Fibroblast of pulmonary artery (primary cell): Measurements from ENCODE around the gene DOCK3.

Experiments used
- DNase-seq: peaks from one replicate; pipeline ENCODE4 v3.0.0-alpha.2; 2010; ENCODE audit warnings: low read depth
- H3K4me3 ChIP-seq: replicated peaks from 2 replicates; pipeline ENCODE4 v1.5.1; 2011; ENCODE audit warnings: low read depth, mild to moderate bottlenecking, control low read depth, low read length, moderate library complexity
- TF ChIP-seq, protein P1 (sequence below): IDR thresholded peaks from 2 replicates; pipeline ENCODE4 v1.5.1; 2011; ENCODE audit warnings: mild to moderate bottlenecking, control low read depth, low read length, inconsistent platforms; ENCODE audit errors: missing control alignments

The DOCK3 gene

DNA sequence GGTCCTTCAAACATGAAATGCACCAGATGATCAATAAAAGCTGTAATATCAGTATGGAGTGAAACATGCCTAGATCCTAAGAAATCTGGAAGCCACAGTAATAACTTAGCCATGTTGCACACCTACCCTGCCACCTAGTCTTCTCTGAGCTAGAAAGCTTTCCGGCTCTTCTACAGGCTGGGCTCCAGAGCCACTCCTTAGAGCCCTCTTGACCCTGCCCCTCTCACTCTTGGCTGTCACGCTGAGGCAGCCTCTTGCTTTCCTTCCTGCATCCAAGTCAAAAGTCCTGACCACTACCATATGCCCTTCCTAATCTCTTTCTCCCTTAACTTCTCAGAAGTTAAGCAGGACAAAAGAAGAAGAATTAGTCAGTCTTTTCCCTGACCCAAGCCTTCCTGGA lies 734.1 kb downstream of the DOCK3 start:
- TF ChIP-seq, protein P1, sequence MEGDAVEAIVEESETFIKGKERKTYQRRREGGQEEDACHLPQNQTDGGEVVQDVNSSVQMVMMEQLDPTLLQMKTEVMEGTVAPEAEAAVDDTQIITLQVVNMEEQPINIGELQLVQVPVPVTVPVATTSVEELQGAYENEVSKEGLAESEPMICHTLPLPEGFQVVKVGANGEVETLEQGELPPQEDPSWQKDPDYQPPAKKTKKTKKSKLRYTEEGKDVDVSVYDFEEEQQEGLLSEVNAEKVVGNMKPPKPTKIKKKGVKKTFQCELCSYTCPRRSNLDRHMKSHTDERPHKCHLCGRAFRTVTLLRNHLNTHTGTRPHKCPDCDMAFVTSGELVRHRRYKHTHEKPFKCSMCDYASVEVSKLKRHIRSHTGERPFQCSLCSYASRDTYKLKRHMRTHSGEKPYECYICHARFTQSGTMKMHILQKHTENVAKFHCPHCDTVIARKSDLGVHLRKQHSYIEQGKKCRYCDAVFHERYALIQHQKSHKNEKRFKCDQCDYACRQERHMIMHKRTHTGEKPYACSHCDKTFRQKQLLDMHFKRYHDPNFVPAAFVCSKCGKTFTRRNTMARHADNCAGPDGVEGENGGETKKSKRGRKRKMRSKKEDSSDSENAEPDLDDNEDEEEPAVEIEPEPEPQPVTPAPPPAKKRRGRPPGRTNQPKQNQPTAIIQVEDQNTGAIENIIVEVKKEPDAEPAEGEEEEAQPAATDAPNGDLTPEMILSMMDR = no peak
- no peak overlapping the region for H3K4me3 ChIP-seq
- no peak for DNase-seq

DNA sequence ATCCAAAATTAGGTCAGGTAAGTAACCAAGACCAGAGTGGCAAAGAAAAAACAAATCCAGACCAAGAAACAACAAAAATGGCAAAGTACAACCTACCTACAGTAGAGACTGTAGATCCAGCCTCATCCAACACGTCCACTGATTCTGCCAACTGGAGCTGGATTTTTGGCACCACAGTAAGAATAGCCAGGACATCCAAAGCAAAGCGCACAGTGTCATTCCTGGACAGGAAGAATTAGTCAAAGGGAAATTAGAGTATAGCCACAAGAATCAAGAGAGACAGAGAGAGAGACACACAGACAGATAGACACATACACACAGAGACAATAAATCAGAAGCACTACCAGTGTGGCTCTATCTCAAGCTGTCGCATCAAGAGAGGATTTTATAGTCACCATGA lies 747.5 kb downstream of the DOCK3 start:
- DNase-seq = no peak
- H3K4me3 ChIP-seq = no peak overlapping the region
- TF ChIP-seq, protein P1 = no peak

DNA sequence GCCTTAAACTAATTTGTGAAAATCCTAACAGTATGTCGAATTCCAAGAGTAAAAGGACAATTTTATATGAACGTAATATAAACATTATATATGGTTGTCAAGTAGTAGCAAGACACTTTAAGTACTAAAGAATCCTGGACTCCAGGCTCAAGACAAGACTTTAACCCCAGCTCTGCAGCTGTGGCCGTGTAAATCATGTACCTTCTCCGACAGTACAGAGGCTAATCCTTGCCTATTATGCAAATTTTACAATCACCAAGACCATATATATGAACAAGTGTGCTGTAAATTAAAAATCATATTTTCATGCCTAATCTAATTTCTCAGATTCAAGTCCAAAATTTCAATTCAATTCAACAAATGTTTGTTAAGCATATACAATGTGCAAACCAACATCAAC lies 752.2 kb downstream of the DOCK3 start:
- TF ChIP-seq, protein P1 = no peak
- no peak overlapping the region for H3K4me3 ChIP-seq
- DNase-seq = no peak

DNA sequence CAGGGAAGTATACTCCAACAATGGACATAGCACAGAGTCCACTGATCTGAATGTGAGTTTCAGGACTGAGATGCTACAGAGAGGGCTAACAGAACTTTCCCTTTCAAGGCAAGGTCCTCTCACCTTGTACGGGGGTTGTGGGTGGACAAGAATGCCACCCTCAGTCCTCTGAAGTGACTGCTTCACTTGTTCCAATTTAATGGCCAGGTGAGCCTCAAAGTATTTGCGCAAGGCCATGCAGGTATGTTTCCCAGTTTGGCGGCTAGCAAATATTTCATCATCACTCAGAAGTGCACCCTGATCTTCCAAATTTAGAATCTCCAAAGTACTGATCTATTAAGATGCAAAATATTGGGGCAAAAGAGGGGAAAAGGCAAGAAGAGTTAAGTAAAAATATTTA lies 754.4 kb downstream of the DOCK3 start:
- TF ChIP-seq, protein P1 = no peak
- no peak for DNase-seq
- no peak overlapping the region for H3K4me3 ChIP-seq
